GM19193 (cell line): Measurements from ENCODE around the gene SLC16A1.

Experiments
- POLR2A ChIP-seq: IDR thresholded peaks from 4 replicates; pipeline ENCODE4 v1.6.1; 2011; ENCODE audit not compliant: insufficient read depth, insufficient read length; ENCODE audit errors: extremely low read depth

Gene SLC16A1, protein sequence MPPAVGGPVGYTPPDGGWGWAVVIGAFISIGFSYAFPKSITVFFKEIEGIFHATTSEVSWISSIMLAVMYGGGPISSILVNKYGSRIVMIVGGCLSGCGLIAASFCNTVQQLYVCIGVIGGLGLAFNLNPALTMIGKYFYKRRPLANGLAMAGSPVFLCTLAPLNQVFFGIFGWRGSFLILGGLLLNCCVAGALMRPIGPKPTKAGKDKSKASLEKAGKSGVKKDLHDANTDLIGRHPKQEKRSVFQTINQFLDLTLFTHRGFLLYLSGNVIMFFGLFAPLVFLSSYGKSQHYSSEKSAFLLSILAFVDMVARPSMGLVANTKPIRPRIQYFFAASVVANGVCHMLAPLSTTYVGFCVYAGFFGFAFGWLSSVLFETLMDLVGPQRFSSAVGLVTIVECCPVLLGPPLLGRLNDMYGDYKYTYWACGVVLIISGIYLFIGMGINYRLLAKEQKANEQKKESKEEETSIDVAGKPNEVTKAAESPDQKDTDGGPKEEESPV

GRCh38 chr1:112955773-112956543, at the start of gene SLC16A1:
SLC16A1 (minus strand) TSS chr1:112956196; CDS start chr1:112929308, 26,888 bp downstream.
- peak; percentile 98 for TF ChIP-seq POLR2A

DNA sequence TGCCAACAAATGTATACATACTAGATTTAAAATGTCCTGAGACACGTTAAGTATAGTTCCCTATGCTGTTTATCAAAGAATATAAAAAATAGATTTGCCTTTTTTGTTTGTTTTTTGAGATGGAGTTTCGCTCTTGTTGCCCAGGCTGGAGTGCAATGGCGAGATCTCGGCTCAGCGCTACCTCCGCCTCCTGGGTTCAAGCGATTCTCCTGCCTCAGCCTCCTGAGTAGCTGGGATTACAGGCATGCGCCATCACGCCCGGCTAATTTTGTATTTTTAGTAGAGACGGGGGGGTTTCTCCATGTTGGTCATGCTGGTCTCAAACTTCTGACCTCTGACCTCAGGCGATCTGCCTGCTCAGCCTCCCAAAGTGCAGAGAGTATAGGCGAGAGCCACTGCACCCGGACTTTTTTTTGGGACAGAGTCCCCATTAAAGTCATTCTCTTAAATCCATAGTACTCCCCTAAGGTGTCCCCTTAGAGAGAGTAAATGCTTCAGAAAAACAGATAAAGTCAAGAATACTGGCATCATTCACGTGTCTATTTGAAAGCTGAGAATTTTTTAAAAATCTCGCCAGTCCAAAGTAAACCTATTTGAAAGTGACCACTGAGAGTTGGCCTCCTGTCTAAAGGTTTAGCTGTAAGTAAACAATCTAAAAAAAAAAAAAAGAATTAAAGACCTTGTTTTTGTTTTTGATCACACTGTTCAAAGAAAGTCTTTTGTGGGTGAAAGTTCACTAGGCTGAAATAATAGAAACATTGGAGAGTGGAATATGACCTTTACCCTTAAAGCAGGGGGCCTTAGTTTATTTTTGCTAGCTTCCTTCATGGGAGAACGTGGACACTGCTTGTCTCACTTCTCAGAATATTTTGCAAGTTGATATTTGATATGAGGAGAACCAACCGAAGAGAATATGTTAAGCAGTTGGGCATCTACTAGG, 48.0 kb upstream of the SLC16A1 start:
- TF ChIP-seq POLR2A = no peak

GRCh38 chr1:113002297-113002696, 46.3 kb upstream of the SLC16A1 start:
- no peak for TF ChIP-seq POLR2A

DNA sequence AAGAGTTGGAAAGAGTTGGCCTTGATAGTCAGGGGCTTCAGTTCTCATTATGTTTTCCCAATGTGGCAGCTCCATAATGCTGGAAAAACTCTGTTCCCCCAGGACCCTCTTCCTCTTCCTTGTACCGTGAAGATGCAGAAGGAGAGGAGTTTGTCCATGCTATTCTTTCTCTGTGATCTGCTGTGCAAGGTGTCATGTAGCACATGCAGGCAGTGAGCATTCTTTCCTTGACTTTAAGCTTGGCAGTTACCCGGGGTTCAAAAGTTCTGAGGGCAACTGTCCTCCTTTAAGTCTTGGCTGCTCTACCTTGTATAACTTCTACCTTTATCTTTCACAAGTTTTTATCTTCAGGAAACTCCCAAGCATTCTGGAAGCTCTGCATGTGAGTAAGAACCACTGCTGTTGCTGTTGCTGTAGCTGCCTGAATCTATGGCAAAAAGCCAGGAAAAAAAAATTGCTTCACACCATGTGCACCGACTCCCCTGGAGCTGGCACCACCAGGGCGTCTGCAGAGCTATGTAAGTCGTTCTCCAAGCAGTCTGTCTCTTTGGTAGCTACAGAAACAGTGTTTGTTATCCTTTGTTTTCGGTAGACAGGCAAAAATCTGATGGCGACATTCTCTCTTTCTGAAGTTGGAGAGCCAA, 42.7 kb upstream of the SLC16A1 start:
- no peak for TF ChIP-seq POLR2A

DNA sequence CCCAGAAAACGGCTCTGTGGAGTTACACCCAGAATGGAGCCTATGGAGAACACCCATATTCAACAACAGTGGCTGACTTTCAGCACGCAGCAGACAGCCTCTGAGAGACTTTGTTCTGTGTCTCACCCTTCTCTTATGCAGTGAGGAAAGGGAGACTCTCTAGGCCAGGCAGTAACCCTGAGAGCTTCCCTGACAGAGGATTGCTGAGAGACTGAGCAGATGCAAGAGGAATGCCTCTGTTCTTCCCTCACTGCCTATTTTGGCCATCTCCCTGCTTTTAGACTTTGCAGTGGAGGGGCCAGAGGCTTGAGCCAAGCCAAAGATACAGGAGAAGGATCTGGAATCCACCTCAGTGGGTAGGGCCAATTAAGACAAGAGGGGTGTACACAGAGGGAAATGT, 41.8 kb upstream of the SLC16A1 start:
- no peak for TF ChIP-seq POLR2A

GRCh38 chr1:112995890-112996289, 39.9 kb upstream of the SLC16A1 start:
- TF ChIP-seq POLR2A = no peak

DNA sequence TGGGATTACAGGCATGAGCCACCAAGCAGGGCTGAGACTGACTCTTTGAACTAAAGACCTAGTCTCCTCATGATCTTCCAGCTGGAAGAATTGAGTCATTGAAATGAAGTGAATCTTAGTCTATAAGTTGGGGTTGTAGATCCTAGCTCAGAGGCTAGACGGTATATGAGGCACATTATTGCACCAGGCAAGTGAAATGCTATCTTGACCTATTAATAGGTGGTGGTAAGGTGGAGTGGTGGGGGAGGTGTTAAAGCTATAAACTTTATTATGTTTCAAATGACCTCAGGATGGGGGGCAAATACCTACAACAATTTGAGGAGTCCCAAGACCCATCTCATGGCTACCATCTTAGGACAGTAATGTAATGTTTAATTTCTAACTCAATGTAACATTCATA, 36.8 kb upstream of the SLC16A1 start:
- no peak for TF ChIP-seq POLR2A

- TF ChIP-seq POLR2A = no peak
Measured at GRCh38 chr1:112991402-112992120, 35.6 kb upstream of the SLC16A1 start.

- TF ChIP-seq POLR2A = no peak
Measured at GRCh38 chr1:112990271-112990670, 34.3 kb upstream of the SLC16A1 start.

- TF ChIP-seq POLR2A = no peak
Measured at GRCh38 chr1:112988367-112988766, 32.4 kb upstream of the SLC16A1 start.

DNA sequence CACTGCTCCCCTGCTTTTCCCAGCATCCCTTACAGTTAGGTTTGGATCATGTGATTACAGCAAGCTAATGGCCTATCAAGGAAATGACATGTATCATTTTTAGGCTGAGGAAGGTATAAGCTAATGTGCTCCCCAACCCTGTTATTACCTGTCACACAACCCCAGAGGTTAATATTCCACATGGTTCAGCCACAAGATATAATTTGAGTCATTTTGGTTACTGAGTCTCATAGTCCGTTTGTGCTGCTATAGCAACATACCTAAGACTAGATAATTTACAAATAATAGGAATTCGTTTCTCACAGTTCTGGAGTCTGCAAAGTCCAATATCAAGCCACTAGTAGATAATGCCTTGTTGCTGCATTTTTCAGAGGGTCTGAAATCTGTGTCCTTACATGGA, 29.1 kb upstream of the SLC16A1 start:
- no peak for TF ChIP-seq POLR2A

DNA sequence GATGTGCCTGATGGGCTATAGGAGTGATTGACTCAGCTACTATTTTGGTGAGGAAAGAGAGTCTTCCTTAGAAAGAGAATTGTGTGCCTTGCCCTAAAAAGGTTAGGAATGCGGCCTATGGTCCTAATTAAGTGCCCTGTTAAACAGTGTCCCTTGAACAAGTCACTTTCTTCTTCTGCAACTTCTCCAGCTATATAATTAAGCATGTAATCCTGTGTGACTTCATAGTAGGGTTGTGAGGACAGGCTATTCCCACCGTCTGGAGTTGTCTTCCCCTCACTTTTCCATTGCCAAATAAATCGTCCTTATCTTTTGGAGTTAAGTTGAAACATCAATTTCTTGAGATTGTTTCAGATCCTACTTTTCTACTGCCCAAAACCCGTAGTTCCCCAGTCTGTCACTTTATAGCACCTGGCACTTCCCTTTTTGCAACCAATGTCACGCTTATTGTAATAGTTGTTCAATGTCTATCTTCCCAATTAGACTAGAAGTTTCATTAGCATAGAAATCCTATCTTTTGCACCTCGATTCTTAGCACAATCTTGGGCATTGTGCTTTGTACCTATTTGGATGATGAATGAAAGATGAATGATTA, 27.6 kb upstream of the SLC16A1 start:
- no peak for TF ChIP-seq POLR2A

- TF ChIP-seq POLR2A = no peak
Measured at GRCh38 chr1:112982853-112983536, 27.0 kb upstream of the SLC16A1 start.
